Loucy (cell line): ENCODE results near the gene POPDC2.
"Not testable (repeated sequence)": the region's sequence is repeated elsewhere in the genome, so short reads cannot be mapped to it uniquely, and the experiment has no call there.

Experiments used
- H2AFZ ChIP-seq: fragments of 200-600 bp; sonication (generic); 2 replicates; pipeline ENCODE4 v1.6.0; 2016; ENCODE audit warnings: antibody characterized with exemption, mild to moderate bottlenecking, low read length, moderate library complexity
- H3F3A ChIP-seq: fragments of 200-600 bp; 2 replicates; pipeline ENCODE4 v1.6.0; 2016; ENCODE audit warnings: antibody characterized with exemption, low read depth, mild to moderate bottlenecking
- H3K27me3 ChIP-seq: fragments of 200-600 bp; sonication (generic); 2 replicates; pipeline ENCODE4 v1.6.1; 2014; ENCODE audit warnings: low read length, mild to moderate bottlenecking; ENCODE audit not compliant: insufficient read depth, poor library complexity, severe bottlenecking
- H3K36me3 ChIP-seq: fragments of 200-600 bp; sonication (generic); 2 replicates; pipeline ENCODE4 v1.6.1; 2016; ENCODE audit warnings: low read length; ENCODE audit not compliant: insufficient read depth
- H3K4me1 ChIP-seq: fragments of 200-600 bp; sonication (generic); 2 replicates; pipeline ENCODE4 v1.5.1; 2014; ENCODE audit warnings: low read length, mild to moderate bottlenecking; ENCODE audit not compliant: insufficient read depth, poor library complexity, severe bottlenecking
- H3K4me2 ChIP-seq: fragments of 200-600 bp; sonication (generic); 2 replicates; pipeline ENCODE4 v1.6.0; 2014; ENCODE audit warnings: antibody characterized with exemption, low read length, low read depth, mild to moderate bottlenecking; ENCODE audit not compliant: poor library complexity, severe bottlenecking
- H3K4me3 ChIP-seq: fragments of 200-600 bp; sonication (generic); 2 replicates; pipeline ENCODE4 v1.5.1; 2014; ENCODE audit warnings: low read length, mild to moderate bottlenecking, mixed read lengths; ENCODE audit not compliant: poor library complexity, severe bottlenecking
- H3K79me2 ChIP-seq: fragments of 200-600 bp; sonication (generic); 2 replicates; pipeline ENCODE4 v1.6.1; 2014; ENCODE audit warnings: low read length; ENCODE audit not compliant: insufficient read depth
- H3K9ac ChIP-seq: fragments of 200-600 bp; sonication (generic); 2 replicates; pipeline ENCODE4 v1.6.0; 2014; ENCODE audit warnings: mild to moderate bottlenecking, low read depth, low read length, moderate library complexity; ENCODE audit not compliant: poor library complexity, severe bottlenecking
- H3K9me2 ChIP-seq: fragments of 200-600 bp; sonication (generic); replicated peaks from 2 replicates; pipeline ENCODE4 v1.6.1; 2016; ENCODE audit warnings: low read depth, low read length, mixed read lengths
- H3K9me3 ChIP-seq: fragments of 200-600 bp; sonication (generic); 2 replicates; pipeline ENCODE4 v1.6.1; 2014; ENCODE audit warnings: mild to moderate bottlenecking, antibody characterized with exemption, low read length, low read depth; ENCODE audit not compliant: insufficient read depth
- H4K20me1 ChIP-seq: fragments of 200-600 bp; sonication (generic); 2 replicates; pipeline ENCODE4 v1.6.0; 2014; ENCODE audit warnings: antibody characterized with exemption, low read length, mild to moderate bottlenecking; ENCODE audit not compliant: insufficient read depth, poor library complexity, severe bottlenecking
- EZH2phosphoT487 ChIP-seq: fragments of 200-600 bp; IDR thresholded peaks from 2 replicates; pipeline ENCODE4 v1.6.1; 2018; ENCODE audit warnings: antibody characterized with exemption, mild to moderate bottlenecking, moderate library complexity, borderline replicate concordance
- TF ChIP-seq, protein P1 (sequence below): fragments of 200-600 bp; sonication (generic); conservative IDR thresholded peaks from 2 replicates; pipeline ENCODE4 v1.5.1; 2014; ENCODE audit warnings: mild to moderate bottlenecking, antibody characterized with exemption, low read length

The POPDC2 gene

DNA sequence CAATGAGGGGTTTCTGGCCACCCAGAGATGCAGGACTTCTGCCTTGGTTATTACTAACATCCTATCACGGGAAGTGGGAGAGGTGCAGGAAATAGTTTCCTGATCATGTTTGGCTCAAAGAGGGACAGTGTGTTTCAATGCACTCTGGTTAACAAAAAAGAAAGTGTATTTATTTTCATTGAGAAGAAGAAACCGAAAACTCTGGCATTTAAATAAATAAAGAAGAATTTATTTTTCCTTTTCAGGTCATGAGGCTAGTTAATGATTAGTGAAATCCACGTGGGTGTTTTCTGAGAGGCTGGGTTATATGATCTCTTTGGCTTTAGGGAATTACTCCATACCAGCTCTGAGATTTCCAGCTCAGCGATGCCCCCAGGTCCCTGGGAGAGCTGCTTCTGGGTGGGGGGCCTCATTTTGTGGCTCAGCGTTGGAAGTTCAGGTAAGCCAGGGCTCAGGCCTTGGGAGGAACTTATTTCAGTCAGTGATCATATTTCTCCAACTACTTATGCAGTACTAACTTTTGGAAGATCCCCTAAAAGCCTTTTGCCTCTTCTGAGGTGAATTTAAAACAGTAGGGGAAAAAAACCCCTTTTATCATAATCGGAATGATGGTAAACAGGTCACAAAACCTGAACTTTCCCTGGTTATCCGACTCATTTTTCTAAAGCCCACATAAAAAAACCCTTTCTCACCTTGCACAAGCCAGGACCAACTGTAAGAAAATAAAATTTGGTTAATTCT, 62.7 kb downstream of the POPDC2 start, which contains the start of gene PLA1A:
Gene PLA1A, plus strand, starts transcription at position 338 of the 741 bp plus-strand sequence. Its CDS starts 29 bp downstream, at position 367.
- no peaks in the 10 kb centered on the region for H3K9me3 ChIP-seq
- no peaks in the 10 kb centered on the region for H3K36me3 ChIP-seq
- H3K4me1 ChIP-seq: no peaks in the 10 kb centered on the region
- H2AFZ ChIP-seq: peak within 1 kb of the TSS; percentile 79
- H3K27me3 ChIP-seq: no peaks in the 10 kb centered on the region
- no peaks in the 10 kb centered on the region for H3K79me2 ChIP-seq
- H3K9me2 ChIP-seq: no peaks in the 10 kb centered on the region
- no peak within 1 kb of the TSS for H3K9ac ChIP-seq
- no peaks in the 10 kb centered on the region for H4K20me1 ChIP-seq
- H3F3A ChIP-seq: no peaks in the 10 kb centered on the region
- H3K4me3 ChIP-seq: no peak within 1 kb of the TSS
- no peak for TF ChIP-seq EZH2phosphoT487
- TF ChIP-seq, protein P1, sequence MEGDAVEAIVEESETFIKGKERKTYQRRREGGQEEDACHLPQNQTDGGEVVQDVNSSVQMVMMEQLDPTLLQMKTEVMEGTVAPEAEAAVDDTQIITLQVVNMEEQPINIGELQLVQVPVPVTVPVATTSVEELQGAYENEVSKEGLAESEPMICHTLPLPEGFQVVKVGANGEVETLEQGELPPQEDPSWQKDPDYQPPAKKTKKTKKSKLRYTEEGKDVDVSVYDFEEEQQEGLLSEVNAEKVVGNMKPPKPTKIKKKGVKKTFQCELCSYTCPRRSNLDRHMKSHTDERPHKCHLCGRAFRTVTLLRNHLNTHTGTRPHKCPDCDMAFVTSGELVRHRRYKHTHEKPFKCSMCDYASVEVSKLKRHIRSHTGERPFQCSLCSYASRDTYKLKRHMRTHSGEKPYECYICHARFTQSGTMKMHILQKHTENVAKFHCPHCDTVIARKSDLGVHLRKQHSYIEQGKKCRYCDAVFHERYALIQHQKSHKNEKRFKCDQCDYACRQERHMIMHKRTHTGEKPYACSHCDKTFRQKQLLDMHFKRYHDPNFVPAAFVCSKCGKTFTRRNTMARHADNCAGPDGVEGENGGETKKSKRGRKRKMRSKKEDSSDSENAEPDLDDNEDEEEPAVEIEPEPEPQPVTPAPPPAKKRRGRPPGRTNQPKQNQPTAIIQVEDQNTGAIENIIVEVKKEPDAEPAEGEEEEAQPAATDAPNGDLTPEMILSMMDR: no peak
- no peak within 1 kb of the TSS for H3K4me2 ChIP-seq

DNA sequence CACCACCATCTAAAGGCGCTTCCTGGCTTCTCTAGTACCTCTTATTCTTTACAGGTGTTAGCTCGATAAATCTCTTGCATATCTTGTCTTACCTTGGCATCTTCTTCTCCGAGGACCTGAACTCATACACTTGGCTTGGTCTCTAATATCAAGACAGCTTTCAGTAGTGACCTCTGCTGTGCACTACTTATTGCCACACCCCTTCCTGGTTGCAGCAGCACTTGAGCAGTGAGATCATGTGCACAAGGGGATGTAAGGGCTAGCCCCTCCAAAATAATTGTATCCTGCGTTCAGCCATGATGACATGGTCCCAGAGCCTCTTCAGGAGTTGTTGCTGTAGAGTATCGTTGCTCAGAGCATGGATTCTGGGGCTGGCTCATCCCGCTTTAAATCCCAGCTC, 64.0 kb downstream of the POPDC2 start:
- Histone ChIP-seq H3K4me2 (no peak overlapping the region), H2AFZ (peak overlapping the region; percentile 79), H3K9ac (no peak overlapping the region), H3F3A (no peaks in the 10 kb centered on the region), H3K36me3 (no peaks in the 10 kb centered on the region), H4K20me1 (no peaks in the 10 kb centered on the region), H3K79me2 (no peaks in the 10 kb centered on the region), H3K4me1 (no peaks in the 10 kb centered on the region), H3K9me3 (no peaks in the 10 kb centered on the region), H3K27me3 (no peaks in the 10 kb centered on the region), H3K4me3 (no peak overlapping the region), H3K9me2 (no peaks in the 10 kb centered on the region)
- TF ChIP-seq, protein P1: no peak
- TF ChIP-seq EZH2phosphoT487: no peak

DNA sequence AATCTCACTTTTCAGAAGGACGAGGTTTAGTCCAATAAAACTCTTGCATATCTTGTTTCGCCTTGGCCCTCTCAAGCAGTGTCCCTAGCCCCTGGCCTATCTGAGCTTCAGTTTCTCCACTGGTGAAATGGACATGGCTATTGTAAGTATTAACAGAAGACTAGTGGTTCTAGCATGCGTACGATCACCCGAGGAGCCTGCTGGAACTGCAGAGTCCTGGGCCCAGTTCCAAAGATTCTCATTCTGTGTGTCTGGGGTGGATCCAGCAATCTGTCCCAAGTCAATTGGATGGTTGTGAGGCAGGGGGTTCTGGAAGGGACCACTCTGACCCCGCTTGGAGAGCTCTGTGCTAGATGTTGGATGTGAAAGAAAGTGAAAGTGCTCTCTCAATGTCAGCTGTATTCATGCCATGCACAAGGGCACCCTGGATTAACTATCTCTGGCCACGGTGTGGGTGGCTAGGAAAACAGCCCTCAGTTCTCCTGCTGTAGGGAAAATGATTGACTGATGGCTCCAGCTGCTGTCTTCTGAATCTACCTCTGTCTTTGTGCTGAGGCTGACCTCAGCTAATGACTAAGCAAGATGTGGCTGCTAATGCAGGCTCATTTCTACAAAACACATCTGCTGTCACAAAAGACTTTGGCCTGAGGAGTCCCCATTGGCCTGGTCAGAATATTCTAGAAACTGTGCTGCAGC, 64.6 kb downstream of the POPDC2 start:
- Histone ChIP-seq H3K9ac (no peak overlapping the region), H3K27me3 (no peaks in the 10 kb centered on the region), H3F3A (no peaks in the 10 kb centered on the region), H3K9me3 (no peaks in the 10 kb centered on the region), H3K79me2 (no peaks in the 10 kb centered on the region), H3K4me1 (no peaks in the 10 kb centered on the region), H3K4me3 (no peak overlapping the region), H4K20me1 (no peaks in the 10 kb centered on the region), H3K36me3 (no peaks in the 10 kb centered on the region), H3K4me2 (no peak overlapping the region), H2AFZ (peak overlapping the region; percentile 79), H3K9me2 (no peaks in the 10 kb centered on the region)
- TF ChIP-seq, protein P1: no peak
- TF ChIP-seq EZH2phosphoT487: no peak

DNA sequence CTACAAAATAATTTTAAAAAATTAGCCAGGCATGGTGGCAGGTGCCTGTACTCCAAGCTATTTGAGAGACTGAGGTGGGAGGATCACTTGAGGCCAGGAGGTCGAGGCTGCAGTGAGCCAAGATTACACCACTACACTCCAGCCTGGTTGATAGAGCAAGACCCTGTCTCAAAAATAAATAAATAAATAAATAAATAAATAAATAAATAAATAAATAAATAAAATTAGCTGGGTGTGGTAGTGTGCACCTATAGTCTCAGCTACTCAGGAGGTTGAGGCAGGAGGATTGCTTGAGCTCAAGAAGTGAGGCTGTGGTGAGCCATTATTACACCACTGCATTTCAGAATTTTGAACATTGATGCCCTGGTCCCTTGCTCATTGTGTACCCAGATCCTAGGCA, 65.5 kb downstream of the POPDC2 start:
- not testable (repeated sequence) for H3K4me3 ChIP-seq, H4K20me1 ChIP-seq, H3K36me3 ChIP-seq, H3K9me3 ChIP-seq, H3K27me3 ChIP-seq, H3K4me1 ChIP-seq, H3K9me2 ChIP-seq, H3F3A ChIP-seq, H3K9ac ChIP-seq, H3K79me2 ChIP-seq, H3K4me2 ChIP-seq, H2AFZ ChIP-seq
